SH-SY5Y (cell line): ENCODE results near the gene MECR.

ENCODE experiments used
- GATA2 ChIP-seq: IDR thresholded peaks from 2 replicates; pipeline ENCODE4 v1.6.1; 2011; ENCODE audit warnings: mild to moderate bottlenecking, low read depth, low read length
- GATA3 ChIP-seq: IDR thresholded peaks from 2 replicates; pipeline ENCODE4 v1.6.1; 2011; ENCODE audit warnings: low read depth, mild to moderate bottlenecking, low read length, moderate library complexity

GRCh38 chr1:29233693-29234092 lies 3.0 kb upstream of the MECR start:
- TF ChIP-seq GATA3 (no peak), GATA2 (no peak)
